Motor neuron (in vitro differentiated cells): ENCODE results near the gene RCOR3. TPM values are rescaled to one million over a fixed set of nuclear protein-coding genes. Genes with fewer than 3 reads are reported as not detected.

Experiments
- ATAC-seq, 8 experiments: fragments of 200-7000 bp; cut with Tn5 transposase; replicated peaks in 6 of 8; 2 replicates each; pipeline ENCODE4 v1.8.0; 2021; ENCODE audit warnings: mild to moderate bottlenecking in 8 of 8, moderate library complexity in 8 of 8
- H3K27ac ChIP-seq, 2 donors: fragments of 250-450 bp; sonication (Bioruptor Pico); 2 replicates each; pipeline ENCODE4 v1.9.0; 2021; ENCODE audit warnings: antibody characterized with exemption in 2 of 2, mild to moderate bottlenecking in 2 of 2, moderate library complexity in 1 of 2
- H3K4me1 ChIP-seq, 2 donors: fragments of 250-450 bp; sonication (Bioruptor Pico); replicated peaks in 1 of 2; 2 replicates each; pipeline ENCODE4 v1.6.1; 2021; ENCODE audit warnings: antibody characterized with exemption in 2 of 2, mild to moderate bottlenecking in 2 of 2, moderate library complexity in 1 of 2
- H3K4me3 ChIP-seq, 5 donors: fragments of 250-450 bp; sonication (Bioruptor Pico); 2 replicates each; pipeline ENCODE4 v1.9.0; 2021; ENCODE audit warnings: antibody characterized with exemption in 5 of 5, mild to moderate bottlenecking in 5 of 5, moderate library complexity in 4 of 5
- WGBS, 10 experiments: fragments of 450-650 bp; shearing (Covaris generic); methylation state at CpG; one replicate each; pipeline ENCODE4 v1.0.0; 2022; 5-methylcytosine and 5-hydroxymethylcytosine counted together
- in situ Hi-C, 9 experiments: fragments of 400-800 bp; cut with MboI; loops; one replicate each; pipeline ENCODE4 v1.15.0; 2021; ENCODE audit warnings: low sequenced_read_pairs in 9 of 9, low pct_unique_long_range_greater_than_20kb in 2 of 9; ENCODE audit not compliant: unreplicated experiment in 9 of 9
- total RNA-seq, 8 experiments: library from RNA; unstranded; fragments of 300-600 nt; gene quantifications; 2 replicates each; pipeline versions ENCODE4 v1.2.3 to v1.2.4, GENCODE V29; 2022

Gene RCOR3
- total RNA-seq, 8 experiments from 2014 or later = 21.8 to 70.5 (median 48.8) TPM

- in situ Hi-C loops = no loop called here
- no peak for ATAC-seq
- WGBS, 10 experiments = 0 to 100% (median 40%) methylated on average over 1 of the region's 1 CpG; no CpG with 5 or more reads in 1 of the 10 experiments
- Histone ChIP-seq H3K4me1 (no peaks in the 10 kb centered on the region), H3K27ac (no peak overlapping the region), H3K4me3 (no peak overlapping the region)
Measured at GRCh38 chr1:211279340-211279739, 20.2 kb downstream of the RCOR3 start.

- H3K4me1 ChIP-seq = no peaks in the 10 kb centered on the region
- 89 to 100% (median 100%) methylated on average over 1 to 4 of the region's 4 CpGs for WGBS, 10 experiments
- H3K27ac ChIP-seq = no peak overlapping the region
- in situ Hi-C loops = no loop called here
- no peak overlapping the region for H3K4me3 ChIP-seq
- no peak for ATAC-seq
Measured at GRCh38 chr1:211280910-211281309, 21.7 kb downstream of the RCOR3 start.

- 58 to 82% (median 73%) methylated on average over 4 to 6 of the region's 6 CpGs for WGBS, 10 experiments
- ATAC-seq = peak in 5 of 8 experiments; percentile 29 to 61 (median 46)
- Histone ChIP-seq H3K4me3 (no peak overlapping the region), H3K27ac (peak overlapping the region in 1 of 2 donors; percentile 25), H3K4me1 (no peaks in the 10 kb centered on the region)
- in situ Hi-C loops = no loop called here
Measured at GRCh38 chr1:211281320-211282022, 22.3 kb downstream of the RCOR3 start.

- H3K27ac ChIP-seq = no peak overlapping the region
- H3K4me3 ChIP-seq = no peak overlapping the region
- peak in 2 of 8 experiments; percentile 40 to 76 for ATAC-seq
- H3K4me1 ChIP-seq = no peaks in the 10 kb centered on the region
- in situ Hi-C loops = no loop called here
Measured at GRCh38 chr1:211282023-211282373, 22.8 kb downstream of the RCOR3 start.

- in situ Hi-C loops = no loop called here
- 90 to 100% (median 96%) methylated on average over 1 to 4 of the region's 4 CpGs; no CpG with 5 or more reads in 1 of the 10 experiments for WGBS, 10 experiments
- ATAC-seq = no peak
Measured at GRCh38 chr1:211285196-211285595, 26.0 kb downstream of the RCOR3 start.

GRCh38 chr1:211287218-211287617, 28.1 kb downstream of the RCOR3 start:
- ATAC-seq = no peak
- no peak overlapping the region for H3K27ac ChIP-seq
- 33 to 100% (median 93%) methylated on average over 1 to 3 of the region's 3 CpGs for WGBS, 10 experiments
- no peak overlapping the region for H3K4me3 ChIP-seq
- no peaks in the 10 kb centered on the region for H3K4me1 ChIP-seq
- in situ Hi-C loops = no loop called here

More at GRCh38 chr1:211285196-211285595, 26.0 kb downstream of the RCOR3 start:
- Histone ChIP-seq H3K4me3 (no peak overlapping the region), H3K27ac (no peak overlapping the region), H3K4me1 (no peaks in the 10 kb centered on the region)

GRCh38 chr1:211292411-211292810, 33.2 kb downstream of the RCOR3 start:
- ATAC-seq = no peak
- in situ Hi-C loops = no loop called here
- WGBS, 10 experiments = 86 to 100% (median 100%) methylated on average over 1 to 2 of the region's 2 CpGs; no CpG with 5 or more reads in 2 of the 10 experiments
- Histone ChIP-seq H3K27ac (no peak overlapping the region), H3K4me3 (no peak overlapping the region), H3K4me1 (no peaks in the 10 kb centered on the region)

- in situ Hi-C loops = no loop called here
- ATAC-seq = no peak
Measured at GRCh38 chr1:211296396-211296795, 37.2 kb downstream of the RCOR3 start.

GRCh38 chr1:211305044-211305443, 45.9 kb downstream of the RCOR3 start:
- ATAC-seq = peak in 6 of 8 experiments; percentile 61 to 92 (median 74)
- Histone ChIP-seq H3K27ac (no peak overlapping the region), H3K4me3 (no peak overlapping the region), H3K4me1 (no peaks in the 10 kb centered on the region)
- in situ Hi-C loops = loop anchor here in 1 of 9 experiments (25.0 kb wide), 1 partner anchor 182 kb away; the partner anchor contains the start of gene RD3
- 88 to 96% (median 93%) methylated on average over 3 of the region's 3 CpGs; no CpG with 5 or more reads in 5 of the 10 experiments for WGBS, 10 experiments

More at GRCh38 chr1:211296396-211296795, 37.2 kb downstream of the RCOR3 start:
- no peaks in the 10 kb centered on the region for H3K4me1 ChIP-seq
- no peak overlapping the region for H3K27ac ChIP-seq
- no peak overlapping the region for H3K4me3 ChIP-seq

- WGBS, 10 experiments = 58 to 100% (median 100%) methylated on average over 1 to 3 of the region's 3 CpGs; no CpG with 5 or more reads in 3 of the 10 experiments
- no peak for ATAC-seq
Measured at GRCh38 chr1:211309617-211310016, 50.5 kb downstream of the RCOR3 start.

GRCh38 chr1:211313392-211313791, 54.2 kb downstream of the RCOR3 start:
- Histone ChIP-seq H3K4me3 (no peak overlapping the region), H3K4me1 (no peaks in the 10 kb centered on the region), H3K27ac (no peak overlapping the region)
- 60 to 100% (median 96%) methylated on average over 1 to 11 of the region's 11 CpGs for WGBS, 10 experiments
- no peak for ATAC-seq
- in situ Hi-C loops = loop anchor here in 1 of 9 experiments (25.0 kb wide), 1 partner anchor 174 kb away; the partner anchor contains the start of gene RD3

More at GRCh38 chr1:211309617-211310016, 50.5 kb downstream of the RCOR3 start:
- H3K4me1 ChIP-seq = no peaks in the 10 kb centered on the region
- H3K27ac ChIP-seq = no peak overlapping the region
- H3K4me3 ChIP-seq = no peak overlapping the region
- in situ Hi-C loops = loop anchor here in 1 of 9 experiments (25.0 kb wide), 1 partner anchor 178 kb away; the partner anchor contains the start of gene RD3

- in situ Hi-C loops = loop anchor here in 1 of 9 experiments (25.0 kb wide), 1 partner anchor 169 kb away; the partner anchor contains the start of gene RD3
- Histone ChIP-seq H3K4me1 (no peaks in the 10 kb centered on the region), H3K27ac (no peak overlapping the region), H3K4me3 (no peak overlapping the region)
- no peak for ATAC-seq
Measured at GRCh38 chr1:211318576-211319280, 59.6 kb downstream of the RCOR3 start.

- Histone ChIP-seq H3K4me1 (no peaks in the 10 kb centered on the region), H3K27ac (no peak overlapping the region), H3K4me3 (no peak overlapping the region)
- no peak for ATAC-seq
- in situ Hi-C loops = loop anchor here in 1 of 9 experiments (25.0 kb wide), 1 partner anchor 167 kb away; the partner anchor contains the start of gene RD3
Measured at GRCh38 chr1:211319892-211320291, 60.7 kb downstream of the RCOR3 start.
